Measurements from ENCODE around the gene XXYLT1. TPM values are rescaled to one million over a fixed set of nuclear protein-coding genes. Genes with fewer than 3 reads are reported as not detected.

Gene XXYLT1
- total RNA-seq, 1 donor from 2014 or later: 22.3 TPM

DNA sequence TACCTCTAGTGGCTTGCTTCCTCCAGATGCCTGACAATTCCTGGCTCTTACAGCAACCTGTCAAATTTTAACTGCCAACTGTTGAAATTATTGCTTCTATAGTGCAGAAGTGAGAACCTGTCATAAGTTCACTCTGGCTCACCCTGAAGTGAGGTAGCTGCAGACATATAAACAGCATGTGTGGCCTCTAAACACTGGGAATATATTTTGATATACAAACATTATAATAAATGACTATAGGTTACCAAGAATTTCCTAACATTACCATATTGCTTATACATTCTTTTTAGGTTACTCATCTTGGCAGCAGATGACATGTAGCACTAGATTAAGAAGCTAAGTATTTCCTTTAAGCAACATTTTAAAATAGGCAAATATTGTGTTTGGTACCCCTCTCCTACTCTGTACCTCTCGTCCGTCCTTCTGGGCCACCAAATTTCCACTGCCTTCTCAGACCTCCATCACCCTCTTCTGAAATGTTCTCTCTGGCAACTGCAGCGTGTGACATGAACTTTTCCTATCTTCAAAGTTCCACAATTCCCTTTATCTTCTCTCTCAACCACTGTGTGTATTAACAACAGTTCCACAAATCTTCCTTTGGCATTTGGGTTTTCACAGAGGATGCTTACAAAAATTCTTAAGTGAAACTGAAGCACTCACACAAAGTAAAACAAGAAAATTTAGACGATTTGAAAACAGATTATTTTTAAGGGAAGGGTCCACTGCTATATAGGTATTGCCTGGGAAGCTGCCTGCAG is 15.3 kb upstream of the XXYLT1 start:
- peaks cover 1% of the 10 kb centered on the region for H3K9me3 Mint-ChIP-seq (ENCODE audit: unreplicated experiment)
- TF ChIP-seq CTCF (IDR thresholded peaks at IDR 0.05; ENCODE audit: partially characterized antibody, unreplicated experiment): no peak
- H3K27me3 Mint-ChIP-seq (ENCODE audit: unreplicated experiment): no peaks in the 10 kb centered on the region
- H3K36me3 Mint-ChIP-seq (ENCODE audit: unreplicated experiment): no peaks in the 10 kb centered on the region
- no peaks in the 10 kb centered on the region for H3K4me1 Mint-ChIP-seq (ENCODE audit: low read depth, unreplicated experiment)
- H3K4me3 Mint-ChIP-seq (ENCODE audit: unreplicated experiment): no peak overlapping the region
- DNase-seq: no peak
- H3K27ac Mint-ChIP-seq (ENCODE audit: unreplicated experiment): no peak overlapping the region

GRCh38 chr3:195285372-195285771 is 14.4 kb upstream of the XXYLT1 start:
- no peaks in the 10 kb centered on the region for H3K4me1 Mint-ChIP-seq (ENCODE audit: low read depth, unreplicated experiment)
- no peaks in the 10 kb centered on the region for H3K36me3 Mint-ChIP-seq (ENCODE audit: unreplicated experiment)
- DNase-seq: no peak
- no peak overlapping the region for H3K4me3 Mint-ChIP-seq (ENCODE audit: unreplicated experiment)
- no peak overlapping the region for H3K27ac Mint-ChIP-seq (ENCODE audit: unreplicated experiment)
- no peak for TF ChIP-seq CTCF (IDR thresholded peaks at IDR 0.05; ENCODE audit: partially characterized antibody, unreplicated experiment)
- H3K27me3 Mint-ChIP-seq (ENCODE audit: unreplicated experiment): no peaks in the 10 kb centered on the region
- peaks cover 1% of the 10 kb centered on the region for H3K9me3 Mint-ChIP-seq (ENCODE audit: unreplicated experiment)

GRCh38 chr3:195284842-195285241 is 13.9 kb upstream of the XXYLT1 start:
- Mint-ChIP-seq H3K9me3 (ENCODE audit: unreplicated experiment) (no peaks in the 10 kb centered on the region), H3K36me3 (ENCODE audit: unreplicated experiment) (no peaks in the 10 kb centered on the region), H3K27me3 (ENCODE audit: unreplicated experiment) (no peaks in the 10 kb centered on the region), H3K27ac (ENCODE audit: unreplicated experiment) (no peak overlapping the region), H3K4me1 (ENCODE audit: low read depth, unreplicated experiment) (no peaks in the 10 kb centered on the region), H3K4me3 (ENCODE audit: unreplicated experiment) (no peak overlapping the region)
- TF ChIP-seq CTCF (IDR thresholded peaks at IDR 0.05; ENCODE audit: partially characterized antibody, unreplicated experiment): no peak
- DNase-seq: no peak

DNA sequence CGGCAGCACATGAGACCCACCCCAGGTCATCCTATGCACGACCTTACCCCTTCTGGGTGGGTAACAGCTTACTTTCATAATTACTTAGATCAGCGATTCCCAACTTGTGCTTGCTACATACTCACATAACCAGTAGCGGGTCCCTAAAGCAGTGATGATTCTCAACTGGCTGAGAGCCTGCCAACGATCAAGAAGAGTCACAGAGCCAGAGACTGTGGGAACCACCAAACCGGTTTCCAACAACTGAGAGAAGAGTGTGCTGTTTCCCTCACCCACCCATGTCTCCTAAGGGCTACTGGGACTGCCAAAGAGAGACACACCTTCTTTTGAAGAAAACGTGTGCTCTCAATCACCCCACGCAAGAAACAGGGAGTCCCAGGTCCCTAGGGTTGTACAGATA is 12.0 kb upstream of the XXYLT1 start:
- TF ChIP-seq CTCF (IDR thresholded peaks at IDR 0.05; ENCODE audit: partially characterized antibody, unreplicated experiment): no peak
- no peaks in the 10 kb centered on the region for H3K36me3 Mint-ChIP-seq (ENCODE audit: unreplicated experiment)
- DNase-seq: no peak
- no peaks in the 10 kb centered on the region for H3K27me3 Mint-ChIP-seq (ENCODE audit: unreplicated experiment)
- H3K4me3 Mint-ChIP-seq (ENCODE audit: unreplicated experiment): no peak overlapping the region
- no peaks in the 10 kb centered on the region for H3K4me1 Mint-ChIP-seq (ENCODE audit: low read depth, unreplicated experiment)
- H3K9me3 Mint-ChIP-seq (ENCODE audit: unreplicated experiment): no peaks in the 10 kb centered on the region
- no peak overlapping the region for H3K27ac Mint-ChIP-seq (ENCODE audit: unreplicated experiment)

DNA sequence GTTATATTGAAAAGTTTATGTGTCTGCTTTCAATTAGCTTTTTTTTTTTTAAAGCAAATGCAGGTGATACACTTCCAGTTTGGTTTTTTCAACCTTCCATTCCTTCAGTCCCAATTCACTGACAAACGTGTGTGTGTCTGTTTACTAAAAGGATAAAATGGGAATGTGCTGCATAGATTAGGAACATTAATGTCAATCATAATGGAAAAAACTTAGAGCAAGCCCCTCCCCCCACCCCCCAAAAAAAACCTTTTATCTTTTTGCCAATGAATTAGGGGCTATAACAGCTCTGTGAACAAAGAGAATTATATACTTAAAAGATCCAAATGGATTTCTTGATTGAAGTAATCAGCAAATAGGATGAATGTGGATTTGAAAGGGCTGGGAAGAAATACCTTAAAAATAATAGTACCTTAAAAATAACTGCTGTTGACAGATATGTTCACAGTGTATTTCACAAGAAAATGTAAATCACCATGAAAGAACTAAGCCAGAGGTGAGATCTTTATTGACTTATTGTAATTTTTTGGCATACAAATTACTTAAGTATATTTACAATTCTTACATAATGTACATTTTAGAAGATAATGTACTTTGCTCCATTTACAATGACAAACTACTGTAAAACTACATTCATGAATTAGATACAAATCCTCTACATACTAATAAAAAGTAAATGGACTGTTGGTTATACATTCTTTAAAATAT is 3.5 kb upstream of the XXYLT1 start:
- peaks cover 7% of the 10 kb centered on the region for H3K4me1 Mint-ChIP-seq (ENCODE audit: low read depth, unreplicated experiment)

More for the DNA sequence above, 3.5 kb upstream of the XXYLT1 start:
- Mint-ChIP-seq H3K4me3 (ENCODE audit: unreplicated experiment) (no peak overlapping the region), H3K36me3 (ENCODE audit: unreplicated experiment) (no peaks in the 10 kb centered on the region), H3K9me3 (ENCODE audit: unreplicated experiment) (peaks cover 7% of the 10 kb centered on the region), H3K27ac (ENCODE audit: unreplicated experiment) (no peak overlapping the region), H3K27me3 (ENCODE audit: unreplicated experiment) (peaks cover 5% of the 10 kb centered on the region)
- no peak for TF ChIP-seq CTCF (IDR thresholded peaks at IDR 0.05; ENCODE audit: partially characterized antibody, unreplicated experiment)
- DNase-seq: no peak

Data from glutamatergic neuron (in vitro differentiated cells).